HepG2 (cell line): ENCODE results near the gene SLC50A1. TPM values are rescaled to one million over a fixed set of nuclear protein-coding genes. Genes with fewer than 3 reads are reported as not detected.
A peak's percentile ranks its signal among the peaks of the same experiment; 100 is the strongest.

Experiments
- BCL6 ChIP-seq: IDR thresholded peaks from 2 replicates; pipeline ENCODE4 v1.6.1; 2016; ENCODE audit warnings: missing genetic modification reagents, missing compliant biosample characterization
- DNMT3B ChIP-seq: conservative IDR thresholded peaks from 2 replicates; pipeline ENCODE4 v1.6.1; 2016; ENCODE audit warnings: missing biosample characterization, control low read depth
- FOXP1 ChIP-seq, 2 experiments: fragments of 450-650 bp in 1 of 2; IDR thresholded peaks; 2 replicates each; pipeline ENCODE4 v1.6.1; 2017 to 2018; ENCODE audit warnings: antibody characterized with exemption in 1 of 2
- ISL2 ChIP-seq: sonication (generic); formaldehyde crosslinking; IDR thresholded peaks from 2 replicates; pipeline ENCODE4 v1.5.0; 2020; ENCODE audit warnings: missing genetic modification reagents
- JDP2 ChIP-seq: sonication (generic); formaldehyde crosslinking; IDR thresholded peaks from 2 replicates; pipeline ENCODE4 v1.8.1; 2022; ENCODE audit warnings: missing genetic modification reagents, borderline replicate concordance
- KLF13 ChIP-seq: sonication (generic); formaldehyde crosslinking; IDR thresholded peaks from 2 replicates; pipeline ENCODE4 v1.4.0; 2020; ENCODE audit warnings: mild to moderate bottlenecking, missing genetic modification reagents
- PHF8 ChIP-seq: sonication (generic); formaldehyde crosslinking; IDR thresholded peaks from 2 replicates; pipeline ENCODE4 v1.5.0; 2020; ENCODE audit warnings: missing genetic modification reagents
- RARG ChIP-seq: sonication (generic); formaldehyde crosslinking; IDR thresholded peaks from 2 replicates; pipeline ENCODE4 v1.4.0; 2020; ENCODE audit warnings: low read depth, mild to moderate bottlenecking, missing genetic modification reagents
- RBM22 ChIP-seq: fragments of 200-400 bp; formaldehyde crosslinking; optimal IDR thresholded peaks from 2 replicates; pipeline ENCODE3; 2017; ENCODE audit warnings: mild to moderate bottlenecking, low read length, moderate library complexity
- REL ChIP-seq: sonication (generic); formaldehyde crosslinking; conservative IDR thresholded peaks from 2 replicates; pipeline ENCODE4 v1.8.0; 2022; ENCODE audit warnings: mild to moderate bottlenecking, missing genetic modification reagents, moderate library complexity
- RFXAP ChIP-seq: sonication (generic); formaldehyde crosslinking; IDR thresholded peaks from 2 replicates; pipeline ENCODE4 v1.4.0; 2020; ENCODE audit warnings: missing genetic modification reagents, borderline replicate concordance
- ZBTB7A ChIP-seq: sonication (generic); formaldehyde crosslinking; IDR thresholded peaks from 2 replicates; pipeline ENCODE4 v1.8.0; 2022; ENCODE audit warnings: mild to moderate bottlenecking, missing genetic modification reagents
- ZFAT ChIP-seq: sonication (generic); formaldehyde crosslinking; conservative IDR thresholded peaks from 2 replicates; pipeline ENCODE4 v1.8.1; 2023; ENCODE audit warnings: missing genetic modification reagents, inconsistent platforms
- ZNF557 ChIP-seq: sonication (generic); formaldehyde crosslinking; IDR thresholded peaks from 2 replicates; pipeline ENCODE4 v1.4.0; 2020; ENCODE audit warnings: missing genetic modification reagents
- ZNF562 ChIP-seq: sonication (generic); formaldehyde crosslinking; IDR thresholded peaks from 2 replicates; pipeline ENCODE4 v1.8.0; 2022; ENCODE audit warnings: missing genetic modification reagents, borderline replicate concordance
- ZNF614 ChIP-seq: IDR thresholded peaks from 2 replicates; pipeline ENCODE4 v1.6.1; 2018; ENCODE audit warnings: missing biosample characterization, missing genetic modification reagents, inconsistent platforms, borderline replicate concordance
- ZNF629 ChIP-seq: sonication (generic); formaldehyde crosslinking; conservative IDR thresholded peaks from 2 replicates; pipeline ENCODE4 v1.5.0; 2020; ENCODE audit warnings: missing genetic modification reagents
- ZNF761 ChIP-seq: sonication (generic); formaldehyde crosslinking; conservative IDR thresholded peaks from 2 replicates; pipeline ENCODE4 v1.4.0; 2020; ENCODE audit warnings: mild to moderate bottlenecking, missing genetic modification reagents
- ZNF772 ChIP-seq: sonication (generic); formaldehyde crosslinking; IDR thresholded peaks from 2 replicates; pipeline ENCODE4 v1.5.0; 2020; ENCODE audit warnings: mild to moderate bottlenecking, missing genetic modification reagents
- ZNF891 ChIP-seq: sonication (generic); formaldehyde crosslinking; IDR thresholded peaks from 2 replicates; pipeline ENCODE4 v1.5.0; 2020; ENCODE audit warnings: mild to moderate bottlenecking, missing genetic modification reagents
- polyA plus RNA-seq, 8 experiments: library from polyadenylated mRNA; depleted of rRNA in 3 of 8; stranded (reverse) in 7 of 8; unstranded in 1 of 8; fragments of >200 nt; fragmentation: Illumina TruSeq in 4 of 8; extraction: Trizol in 4 of 8; gene quantifications; 2 replicates each; pipeline versions ENCODE4 v1.2.1 to v1.2.3, GENCODE V29; 2011 to 2016; ENCODE audit warnings: low read depth in 4 of 8, missing spikeins in 1 of 8, mixed read lengths in 1 of 8; ENCODE audit not compliant: insufficient read depth in 1 of 8
- total RNA-seq, 5 experiments: library from RNA; depleted of rRNA; stranded (reverse); fragments of >200 nt; fragmentation: Illumina TruSeq; extraction: Trizol; gene quantifications; 2 replicates each; pipeline ENCODE4 v1.2.3, GENCODE V29; 2016; ENCODE audit warnings: low read depth in 1 of 5
- TF ChIP-seq, protein P1 (sequence below): sonication (generic); formaldehyde crosslinking; IDR thresholded peaks from 2 replicates; pipeline ENCODE4 v1.4.0; 2020; ENCODE audit warnings: mild to moderate bottlenecking, missing genetic modification reagents
- TF ChIP-seq, protein P2 (sequence below): sonication (generic); formaldehyde crosslinking; IDR thresholded peaks from 2 replicates; pipeline ENCODE4 v1.5.0; 2020; ENCODE audit warnings: mild to moderate bottlenecking, missing genetic modification reagents
- TF ChIP-seq, protein P3 (sequence below): IDR thresholded peaks from 2 replicates; pipeline ENCODE4 v1.6.1; 2016; ENCODE audit warnings: low read depth, control low read depth

The SLC50A1 gene
- total and polyA plus RNA-seq, 2 of the 13 experiments (the other 11 are each of a cell fraction or from before 2014, with no cell fraction given): 22.5 to 46.8 TPM

DNA sequence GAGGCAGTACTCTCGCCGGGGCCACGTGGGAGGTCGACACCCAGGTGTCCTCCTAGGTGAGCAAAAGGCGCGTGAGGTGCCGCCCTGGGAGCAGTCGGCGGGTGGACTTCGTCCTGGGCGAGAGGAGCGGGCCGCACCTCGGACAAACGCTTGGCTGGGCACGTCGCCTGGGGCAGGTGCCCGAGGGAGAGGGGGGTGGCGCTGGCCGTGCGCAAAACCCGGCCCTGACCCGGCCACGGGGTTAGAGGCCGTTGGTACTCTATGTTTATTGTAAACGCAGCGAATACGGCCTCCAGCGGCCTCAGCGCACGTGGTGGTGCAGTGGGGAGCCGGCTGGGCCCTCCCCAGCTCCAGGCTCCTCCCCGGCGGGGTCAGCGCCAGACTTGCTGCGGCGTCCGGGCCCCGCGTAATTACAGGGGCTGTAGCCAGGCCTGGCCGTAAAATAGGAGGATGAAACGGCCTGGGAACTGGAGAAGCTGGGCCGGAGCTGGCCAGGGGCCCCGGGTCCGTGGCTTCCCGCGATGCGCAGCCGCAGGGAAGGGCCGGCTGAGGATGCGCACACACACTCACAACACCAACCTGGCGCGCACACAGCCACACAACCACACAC, 9.6 kb upstream of the SLC50A1 start (continued):
- TF ChIP-seq, protein P1, sequence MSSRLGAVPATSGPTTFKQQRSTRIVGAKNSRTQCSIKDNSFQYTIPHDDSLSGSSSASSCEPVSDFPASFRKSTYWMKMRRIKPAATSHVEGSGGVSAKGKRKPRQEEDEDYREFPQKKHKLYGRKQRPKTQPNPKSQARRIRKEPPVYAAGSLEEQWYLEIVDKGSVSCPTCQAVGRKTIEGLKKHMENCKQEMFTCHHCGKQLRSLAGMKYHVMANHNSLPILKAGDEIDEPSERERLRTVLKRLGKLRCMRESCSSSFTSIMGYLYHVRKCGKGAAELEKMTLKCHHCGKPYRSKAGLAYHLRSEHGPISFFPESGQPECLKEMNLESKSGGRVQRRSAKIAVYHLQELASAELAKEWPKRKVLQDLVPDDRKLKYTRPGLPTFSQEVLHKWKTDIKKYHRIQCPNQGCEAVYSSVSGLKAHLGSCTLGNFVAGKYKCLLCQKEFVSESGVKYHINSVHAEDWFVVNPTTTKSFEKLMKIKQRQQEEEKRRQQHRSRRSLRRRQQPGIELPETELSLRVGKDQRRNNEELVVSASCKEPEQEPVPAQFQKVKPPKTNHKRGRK (CRISPR knock-in tag): peak; percentile 86; the same call in 1 of the 2 replicates
- TF ChIP-seq ZNF614 (CRISPR knock-in tag) (peak; percentile 74), KLF13 (CRISPR knock-in tag) (no peak), ZNF562 (CRISPR knock-in tag) (no peak), RBM22 (peak; percentile 13), DNMT3B (CRISPR knock-in tag) (peak; percentile 68), REL (CRISPR knock-in tag) (peak; percentile 89; the same call in 1 of the 2 replicates), ZNF772 (CRISPR knock-in tag) (peak; percentile 98), ZBTB7A (peak; percentile 34; the same call in 1 of the 2 replicates), RFXAP (CRISPR knock-in tag) (peak; percentile 81), PHF8 (peak; percentile 76), ZNF891 (CRISPR knock-in tag) (peak; percentile 62; the same call in 1 of the 2 replicates), RARG (peak; percentile 76; the same call in 1 of the 2 replicates), FOXP1 (IDR thresholded peaks at IDR 0.05) (no peak), FOXP1 (CRISPR knock-in tag; IDR thresholded peaks at IDR 0.05) (peak; percentile 95), ZNF761 (peak; percentile 97), JDP2 (CRISPR knock-in tag) (peak; percentile 85; the same call in 1 of the 2 replicates), ZNF557 (no peak), ISL2 (CRISPR knock-in tag) (peak; percentile 83), ZNF629 (CRISPR knock-in tag) (no peak; the same call in 1 of the 2 replicates), BCL6 (peak; percentile 96), ZFAT (CRISPR knock-in tag) (no peak)
- TF ChIP-seq, protein P2, sequence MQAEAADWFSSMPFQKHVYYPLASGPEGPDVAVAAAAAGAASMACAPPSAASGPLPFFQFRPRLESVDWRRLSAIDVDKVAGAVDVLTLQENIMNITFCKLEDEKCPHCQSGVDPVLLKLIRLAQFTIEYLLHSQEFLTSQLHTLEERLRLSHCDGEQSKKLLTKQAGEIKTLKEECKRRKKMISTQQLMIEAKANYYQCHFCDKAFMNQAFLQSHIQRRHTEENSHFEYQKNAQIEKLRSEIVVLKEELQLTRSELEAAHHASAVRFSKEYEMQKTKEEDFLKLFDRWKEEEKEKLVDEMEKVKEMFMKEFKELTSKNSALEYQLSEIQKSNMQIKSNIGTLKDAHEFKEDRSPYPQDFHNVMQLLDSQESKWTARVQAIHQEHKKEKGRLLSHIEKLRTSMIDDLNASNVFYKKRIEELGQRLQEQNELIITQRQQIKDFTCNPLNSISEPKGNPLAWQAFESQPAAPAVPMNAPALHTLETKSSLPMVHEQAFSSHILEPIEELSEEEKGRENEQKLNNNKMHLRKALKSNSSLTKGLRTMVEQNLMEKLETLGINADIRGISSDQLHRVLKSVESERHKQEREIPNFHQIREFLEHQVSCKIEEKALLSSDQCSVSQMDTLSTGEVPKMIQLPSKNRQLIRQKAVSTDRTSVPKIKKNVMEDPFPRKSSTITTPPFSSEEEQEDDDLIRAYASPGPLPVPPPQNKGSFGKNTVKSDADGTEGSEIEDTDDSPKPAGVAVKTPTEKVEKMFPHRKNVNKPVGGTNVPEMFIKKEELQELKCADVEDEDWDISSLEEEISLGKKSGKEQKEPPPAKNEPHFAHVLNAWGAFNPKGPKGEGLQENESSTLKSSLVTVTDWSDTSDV: no peak; the same call in 1 of the 2 replicates
- TF ChIP-seq, protein P3, sequence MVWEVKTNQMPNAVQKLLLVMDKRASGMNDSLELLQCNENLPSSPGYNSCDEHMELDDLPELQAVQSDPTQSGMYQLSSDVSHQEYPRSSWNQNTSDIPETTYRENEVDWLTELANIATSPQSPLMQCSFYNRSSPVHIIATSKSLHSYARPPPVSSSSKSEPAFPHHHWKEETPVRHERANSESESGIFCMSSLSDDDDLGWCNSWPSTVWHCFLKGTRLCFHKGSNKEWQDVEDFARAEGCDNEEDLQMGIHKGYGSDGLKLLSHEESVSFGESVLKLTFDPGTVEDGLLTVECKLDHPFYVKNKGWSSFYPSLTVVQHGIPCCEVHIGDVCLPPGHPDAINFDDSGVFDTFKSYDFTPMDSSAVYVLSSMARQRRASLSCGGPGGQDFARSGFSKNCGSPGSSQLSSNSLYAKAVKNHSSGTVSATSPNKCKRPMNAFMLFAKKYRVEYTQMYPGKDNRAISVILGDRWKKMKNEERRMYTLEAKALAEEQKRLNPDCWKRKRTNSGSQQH (CRISPR knock-in tag): peak; percentile 47; the same call in 1 of the 2 replicates
